AG09309 (cell line): ENCODE measurements around the gene CMPK2.

ENCODE experiments used
- DNase-seq: peaks from one replicate; pipeline ENCODE4 v3.0.0-alpha.2; 2010; ENCODE audit warnings: low read depth
- H3K4me3 ChIP-seq: 2 replicates; pipeline ENCODE4 v1.5.1; 2011; ENCODE audit warnings: mild to moderate bottlenecking, low read depth, low read length, moderate library complexity; ENCODE audit not compliant: control insufficient read depth
- CTCF ChIP-seq: IDR thresholded peaks from 2 replicates; pipeline ENCODE4 v1.5.1; 2011; ENCODE audit warnings: mild to moderate bottlenecking, low read depth, low read length, inconsistent platforms; ENCODE audit not compliant: insufficient read depth, control insufficient read depth; ENCODE audit errors: missing control alignments

Gene CMPK2

GRCh38 chr2:6865346-6866274 is at the start of gene CMPK2:
CMPK2 (minus strand) TSS chr2:6865907; CDS start chr2:6865696, 211 bp downstream.
- peak within 1 kb of the TSS; percentile 58 for H3K4me3 ChIP-seq
- DNase-seq = no peak
- TF ChIP-seq CTCF = no peak

- DNase-seq = no peak
- H3K4me3 ChIP-seq = no peak overlapping the region
- no peak for TF ChIP-seq CTCF
These were observed 49.7 kb upstream of the CMPK2 start for GRCh38 chr2:6915399-6915798.

- no peak for DNase-seq
- no peak overlapping the region for H3K4me3 ChIP-seq
- no peak for TF ChIP-seq CTCF
These were observed 49.1 kb upstream of the CMPK2 start for GRCh38 chr2:6914828-6915227.

GRCh38 chr2:6913415-6914157 is 47.9 kb upstream of the CMPK2 start:
- H3K4me3 ChIP-seq = no peak overlapping the region
- DNase-seq = no peak
- no peak for TF ChIP-seq CTCF

GRCh38 chr2:6911721-6912120 is 46.0 kb upstream of the CMPK2 start:
- no peak overlapping the region for H3K4me3 ChIP-seq
- DNase-seq = no peak
- no peak for TF ChIP-seq CTCF

GRCh38 chr2:6909431-6910385 is 44.0 kb upstream of the CMPK2 start:
- no peak for TF ChIP-seq CTCF
- DNase-seq = no peak
- H3K4me3 ChIP-seq = no peak overlapping the region
